HG02938 (cell line): ENCODE data around the gene ATF1.
A peak's percentile ranks its signal among the peaks of the same experiment; 100 is the strongest.
"Not testable (repeated sequence)": the region's sequence is repeated elsewhere in the genome, so short reads cannot be mapped to it uniquely, and the experiment has no call there.

Experiments
- ATAC-seq: cut with Tn5 transposase; IDR thresholded peaks from one replicate; pipeline ENCODE4 v1.9.1; 2021; ENCODE audit warnings: mild to moderate bottlenecking, moderate library complexity; ENCODE audit not compliant: unreplicated experiment

Gene ATF1

DNA sequence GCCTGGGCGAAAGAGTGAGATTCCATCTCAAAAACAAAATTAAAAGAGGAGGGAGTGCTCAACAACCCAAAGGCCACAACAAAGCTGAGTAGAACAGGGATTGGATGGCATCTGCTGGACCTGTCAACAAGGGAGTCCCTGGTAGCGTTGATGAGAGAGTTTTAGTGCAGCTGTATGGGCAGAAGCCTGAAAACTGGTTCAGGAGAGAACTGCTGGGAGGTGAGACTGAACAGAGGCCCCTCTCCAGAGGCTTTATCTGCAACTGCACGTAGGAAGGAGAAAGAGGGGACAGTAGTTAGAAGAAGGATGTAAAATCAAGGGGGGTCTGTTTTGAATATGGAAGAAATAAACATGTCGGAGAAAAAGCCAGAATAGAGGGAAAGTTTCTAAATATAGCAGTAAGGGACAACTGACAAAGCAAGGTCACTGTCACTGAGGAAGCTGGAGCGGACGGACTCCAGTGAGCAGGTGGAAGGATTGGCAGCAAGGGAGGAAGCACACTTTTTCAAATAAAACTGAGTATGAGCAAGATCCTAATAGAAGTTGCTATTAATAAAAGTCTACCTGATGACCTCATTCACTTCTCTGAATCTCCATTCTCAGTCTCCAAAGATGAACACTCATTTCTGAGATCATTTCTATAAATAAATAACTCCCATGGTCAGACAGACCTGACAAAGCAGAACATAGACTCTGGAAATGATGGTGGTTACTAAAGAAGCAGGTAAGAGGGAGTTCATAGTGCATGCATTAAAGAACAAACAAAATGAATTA, 11.8 kb upstream of the ATF1 start:
- no peak for ATAC-seq

DNA sequence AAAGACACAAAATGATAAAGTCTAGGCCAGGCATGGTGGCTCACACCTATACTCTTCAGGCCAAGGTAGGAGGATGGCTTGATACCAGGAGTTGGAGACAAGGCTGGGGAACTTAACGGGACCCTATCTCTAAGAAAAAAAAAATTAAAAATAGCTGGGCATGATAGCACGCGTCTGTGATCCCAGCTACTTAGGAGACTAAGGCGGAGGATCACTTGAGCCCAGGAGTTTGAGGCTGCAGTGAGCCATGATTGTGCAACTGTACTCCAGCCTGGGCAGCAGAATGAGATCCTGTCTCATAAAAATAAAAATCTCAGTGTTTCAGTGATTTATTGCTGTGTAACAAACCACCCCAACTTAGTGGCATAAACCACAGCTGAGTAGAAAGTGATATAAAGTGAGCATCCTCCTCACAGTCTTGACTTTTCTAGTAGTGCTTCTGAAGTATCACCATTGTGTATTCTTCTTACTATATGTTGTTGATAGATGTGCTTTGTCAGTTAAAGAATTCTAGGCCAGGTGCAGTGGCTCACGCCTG, 10.6 kb upstream of the ATF1 start:
- ATAC-seq: no peak

DNA sequence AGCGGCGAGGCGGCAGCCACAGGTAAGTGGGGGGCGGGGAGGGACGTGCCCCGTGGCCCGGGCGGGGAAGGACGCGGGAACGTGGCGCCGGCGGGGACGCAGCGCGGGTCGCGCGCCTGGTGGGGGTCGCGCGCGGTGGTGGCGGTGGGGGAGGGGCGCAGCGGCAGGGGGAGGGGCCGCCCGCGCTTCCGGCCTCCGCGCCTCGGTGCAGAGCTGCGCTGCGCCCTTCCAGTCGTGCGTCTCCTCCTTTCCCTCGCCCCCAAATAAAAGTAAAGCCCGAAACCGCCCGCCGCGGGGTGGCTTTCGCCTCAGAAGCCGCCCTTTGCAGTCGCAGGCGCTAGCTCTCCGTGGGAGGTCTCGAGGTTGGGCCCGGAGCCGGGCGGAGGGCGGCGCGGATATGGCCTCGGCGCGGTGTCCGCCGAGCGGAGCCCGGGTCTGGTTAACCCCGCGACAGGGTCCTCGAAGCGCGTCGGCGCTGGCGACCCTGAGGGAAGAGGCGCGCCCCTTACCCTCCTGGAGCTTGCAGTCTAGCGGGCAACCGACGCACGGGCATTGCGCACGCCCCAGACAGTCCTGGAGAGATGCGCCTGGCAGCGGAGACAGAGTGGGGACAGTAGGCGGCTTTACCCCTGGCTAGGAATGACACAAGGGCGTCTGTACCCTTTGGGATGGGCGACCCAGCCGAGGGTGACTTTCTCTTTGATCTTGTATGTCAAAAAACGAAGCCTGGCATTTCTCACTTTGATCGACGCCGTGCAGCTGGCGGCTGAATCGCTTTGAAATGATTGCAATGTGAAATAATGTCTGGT, 589 bp downstream of the ATF1 start:
- peak; percentile 38 for ATAC-seq

GRCh38 chr12:50765095-50765911, 1.4 kb downstream of the ATF1 start:
- ATAC-seq: no peak

- no peak for ATAC-seq
These were observed 4.5 kb downstream of the ATF1 start for GRCh38 chr12:50768391-50768790.

DNA sequence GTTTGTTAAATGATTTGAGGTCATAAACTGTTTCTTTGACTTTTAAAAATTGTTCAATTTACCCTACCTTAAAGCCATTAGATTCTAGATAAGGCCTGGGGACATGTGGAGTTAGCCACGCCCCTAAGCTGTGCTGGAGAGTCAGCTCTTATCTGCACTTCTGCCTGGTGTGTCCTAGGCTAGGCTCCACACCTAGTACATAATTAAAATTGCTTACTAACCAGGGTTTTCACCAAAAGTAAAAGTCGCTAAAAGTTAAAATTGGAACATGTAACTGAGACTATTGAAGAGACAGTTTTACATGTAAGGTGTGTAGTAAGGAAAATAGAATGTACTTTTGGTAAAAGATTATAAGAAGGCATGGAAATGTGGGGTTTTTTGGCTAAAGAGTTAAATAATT, 4.9 kb downstream of the ATF1 start:
- ATAC-seq: not testable (repeated sequence)

GRCh38 chr12:50771409-50771808, 7.5 kb downstream of the ATF1 start:
- no peak for ATAC-seq

GRCh38 chr12:50772470-50772869, 8.6 kb downstream of the ATF1 start:
- no peak for ATAC-seq

DNA sequence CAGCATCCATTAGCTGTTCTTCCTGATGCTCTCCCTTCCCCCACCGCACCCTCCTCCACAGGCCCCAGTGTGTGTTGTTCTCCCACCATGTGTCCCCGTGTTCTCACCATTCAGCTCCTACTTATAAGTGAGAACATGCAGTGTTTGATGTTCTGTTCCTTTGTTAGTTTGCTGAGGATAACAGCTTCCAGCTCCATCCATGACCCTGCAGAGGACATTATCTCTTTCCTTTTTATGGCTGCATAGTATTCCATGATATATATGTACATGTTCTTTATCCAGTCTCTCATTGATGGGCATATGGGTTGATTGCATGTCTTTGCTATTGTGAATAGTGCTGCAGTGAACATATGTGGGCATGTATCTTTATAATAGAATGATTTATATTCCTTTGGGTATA, 9.0 kb downstream of the ATF1 start:
- ATAC-seq: no peak

GRCh38 chr12:50775251-50775650, 11.3 kb downstream of the ATF1 start:
- no peak for ATAC-seq

DNA sequence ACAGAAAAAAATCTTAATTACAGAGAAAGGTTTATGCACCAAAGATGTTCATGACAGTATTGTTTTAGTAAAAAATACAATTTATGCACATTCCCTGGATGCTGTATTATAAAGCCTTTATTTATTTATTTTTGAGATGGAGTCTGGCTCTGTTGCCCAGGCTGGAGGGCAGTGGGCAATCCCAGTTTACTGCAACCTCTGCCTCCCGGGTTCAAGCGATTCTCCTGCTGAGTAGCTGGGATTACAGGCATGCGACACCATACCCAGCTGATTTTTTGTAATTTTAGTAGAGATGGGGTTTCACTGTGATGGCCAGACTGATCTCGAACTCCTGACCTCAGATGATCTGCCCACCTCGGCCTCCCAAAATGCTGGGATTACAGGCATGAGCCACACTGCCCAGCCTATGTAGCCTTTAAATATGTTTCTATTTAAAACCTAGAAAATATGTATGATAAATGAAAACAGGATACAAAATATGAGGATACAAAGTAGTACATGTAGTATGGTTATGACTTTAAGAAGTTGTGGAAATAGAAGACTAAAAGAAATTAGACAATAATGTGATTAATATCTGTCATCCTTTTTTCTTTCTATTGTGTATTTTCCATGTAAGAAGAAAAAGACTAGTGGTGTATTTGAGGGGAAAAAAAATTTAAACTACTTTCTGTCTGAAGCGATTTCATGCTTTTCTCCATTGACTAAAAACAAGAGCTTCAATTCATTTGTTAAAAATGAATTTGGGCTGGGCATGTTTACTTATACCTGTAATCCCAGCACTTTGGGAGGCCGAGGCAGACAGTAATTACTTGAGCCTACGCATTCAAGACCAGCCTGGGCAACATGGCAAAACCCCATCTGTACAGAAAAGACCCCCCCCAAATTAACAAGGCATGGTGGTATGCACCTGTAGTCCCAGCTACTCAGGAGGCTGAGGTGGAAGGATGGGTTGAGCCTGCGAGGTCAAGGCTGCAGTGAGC, 13.1 kb downstream of the ATF1 start:
- ATAC-seq: no peak

DNA sequence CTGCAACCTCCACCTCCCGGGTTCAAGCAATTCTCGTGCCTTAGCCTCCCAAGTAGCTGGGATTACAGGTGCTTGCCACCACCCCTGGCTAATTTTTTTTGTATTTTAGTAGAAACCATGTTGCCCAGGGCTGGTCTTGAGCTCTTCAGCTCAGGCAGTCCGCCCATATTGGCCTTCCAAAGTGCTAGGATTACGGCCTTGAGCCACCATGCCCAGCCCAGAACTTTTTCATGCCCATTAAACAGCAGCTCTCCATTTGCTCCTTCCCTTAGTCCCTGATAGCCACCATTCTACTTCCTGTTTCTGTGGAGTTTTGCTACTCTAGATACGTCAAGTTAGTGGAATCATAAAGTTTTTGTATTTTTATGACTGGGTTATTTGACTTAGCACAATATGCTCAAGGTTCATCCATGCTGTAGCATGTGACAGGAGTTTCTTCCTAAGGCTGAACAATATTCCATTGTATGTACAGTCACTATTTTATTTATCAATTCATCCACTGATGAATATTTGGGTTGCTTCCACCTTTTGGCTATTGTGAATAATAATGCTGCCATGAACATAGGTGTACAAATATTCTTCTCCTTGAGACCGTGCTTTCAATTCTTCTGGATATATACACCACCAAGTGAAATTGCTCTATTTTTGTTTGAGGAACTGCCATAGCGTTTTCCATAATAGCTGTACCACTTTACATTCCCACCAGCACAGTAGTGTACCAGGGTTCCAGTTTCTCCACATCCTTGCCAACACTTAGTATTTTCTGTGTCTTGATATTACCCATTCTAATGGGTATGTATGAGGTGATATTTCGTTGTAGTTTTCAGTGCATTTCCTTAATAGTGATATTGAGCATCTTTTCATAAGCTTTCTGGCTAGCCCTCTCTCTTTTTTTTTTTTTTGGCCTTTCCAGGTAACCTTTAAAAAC, 15.0 kb downstream of the ATF1 start:
- no peak for ATAC-seq

DNA sequence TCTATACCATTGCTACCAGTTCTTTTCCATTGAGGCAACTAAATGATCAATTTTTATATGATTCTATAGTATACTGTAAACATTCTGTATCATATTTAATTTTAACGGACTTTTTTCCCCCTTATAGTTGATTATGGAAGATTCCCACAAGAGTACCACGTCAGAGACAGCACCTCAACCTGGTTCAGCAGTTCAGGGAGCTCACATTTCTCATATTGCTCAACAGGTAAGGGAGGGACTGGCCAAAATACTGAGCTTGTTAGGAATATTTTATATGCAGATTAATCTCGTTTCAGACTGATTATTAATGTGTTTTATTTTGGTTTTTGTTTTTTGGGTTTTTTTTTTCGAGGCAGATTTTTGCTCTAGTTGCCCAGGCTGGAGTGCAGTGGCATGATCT, 16.1 kb downstream of the ATF1 start:
- ATAC-seq: no peak

GRCh38 chr12:50784501-50784900, 20.6 kb downstream of the ATF1 start:
- no peak for ATAC-seq

DNA sequence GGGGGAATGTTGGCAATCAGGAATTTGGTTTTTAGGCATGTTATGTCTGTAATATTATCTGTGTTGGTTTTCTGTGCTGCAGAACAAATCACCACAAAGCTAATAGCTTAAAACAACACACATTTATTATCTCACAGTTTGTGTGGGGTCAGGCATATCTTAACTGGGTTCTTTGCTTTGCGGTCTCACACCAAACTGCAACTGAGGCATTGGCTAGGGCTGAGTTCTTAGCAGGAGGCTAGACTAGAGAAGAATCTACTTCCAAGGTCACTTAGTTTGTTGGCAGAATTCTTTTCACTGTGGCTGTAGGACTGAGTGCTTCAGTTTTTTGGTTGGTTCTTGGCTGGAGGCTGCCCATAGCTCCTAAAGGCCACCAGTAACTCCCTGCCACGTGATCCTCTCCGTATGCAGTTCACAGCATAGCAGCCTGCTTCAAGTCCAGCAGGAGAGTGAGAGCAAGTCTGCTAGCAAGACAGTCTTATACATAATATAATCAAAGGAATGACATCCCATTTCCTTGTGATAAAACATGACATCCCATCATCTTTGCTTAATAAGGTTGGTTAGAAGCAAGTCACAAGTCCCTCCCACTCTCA, 21.6 kb downstream of the ATF1 start:
- no peak for ATAC-seq

DNA sequence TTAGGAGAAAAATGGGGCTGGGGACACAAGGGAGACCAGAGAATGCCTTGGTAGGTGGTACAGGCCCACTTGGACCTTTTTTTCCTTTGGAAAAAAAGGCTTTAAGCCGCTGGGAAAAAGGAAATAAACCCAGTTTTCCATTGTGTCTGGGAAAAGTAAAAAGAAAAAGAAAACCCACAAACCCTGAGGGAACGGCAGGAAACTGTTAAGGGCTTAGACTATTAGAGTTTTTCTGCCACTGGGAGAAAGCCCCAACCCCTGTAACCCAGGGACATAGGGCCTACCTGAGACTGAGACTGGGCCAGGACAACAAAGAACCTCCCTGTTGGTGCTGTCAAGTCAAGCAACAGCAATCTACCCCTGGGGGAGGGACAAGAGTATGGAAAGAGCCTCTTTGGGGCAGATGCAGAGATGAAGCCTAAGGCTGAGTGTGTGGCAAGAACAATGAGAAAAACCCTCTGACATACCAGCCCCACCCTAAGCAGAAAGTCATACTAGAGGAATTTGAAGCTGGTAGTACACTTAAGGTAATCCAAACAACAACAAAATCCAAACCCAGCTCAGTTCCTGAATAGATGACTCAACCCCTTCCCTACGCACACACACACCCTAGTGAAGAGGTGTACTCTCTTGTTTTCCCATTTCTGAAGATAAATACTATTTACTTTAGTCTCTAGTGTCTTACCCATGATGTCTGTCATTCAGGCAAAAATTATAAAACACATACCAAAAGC, 22.8 kb downstream of the ATF1 start:
- no peak for ATAC-seq

DNA sequence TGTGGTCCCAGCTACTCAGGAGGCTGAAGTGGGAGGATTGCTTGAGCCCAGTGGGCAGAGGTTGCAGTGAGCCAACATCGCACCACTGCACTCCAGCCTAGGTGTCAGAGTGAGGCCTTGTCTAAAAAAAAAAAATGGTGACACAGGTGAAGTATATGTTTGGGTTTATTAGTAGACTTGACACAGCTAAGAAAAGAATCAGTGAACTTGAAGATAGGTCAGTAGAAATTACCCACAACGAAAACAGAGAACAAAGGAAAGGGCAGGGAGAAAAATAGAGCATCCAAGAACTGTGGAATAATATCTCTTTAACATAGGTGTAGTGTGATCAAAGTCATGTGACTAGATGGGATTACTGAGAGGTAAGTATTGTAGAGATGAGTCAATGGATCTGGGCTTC, 23.7 kb downstream of the ATF1 start:
- no peak for ATAC-seq

DNA sequence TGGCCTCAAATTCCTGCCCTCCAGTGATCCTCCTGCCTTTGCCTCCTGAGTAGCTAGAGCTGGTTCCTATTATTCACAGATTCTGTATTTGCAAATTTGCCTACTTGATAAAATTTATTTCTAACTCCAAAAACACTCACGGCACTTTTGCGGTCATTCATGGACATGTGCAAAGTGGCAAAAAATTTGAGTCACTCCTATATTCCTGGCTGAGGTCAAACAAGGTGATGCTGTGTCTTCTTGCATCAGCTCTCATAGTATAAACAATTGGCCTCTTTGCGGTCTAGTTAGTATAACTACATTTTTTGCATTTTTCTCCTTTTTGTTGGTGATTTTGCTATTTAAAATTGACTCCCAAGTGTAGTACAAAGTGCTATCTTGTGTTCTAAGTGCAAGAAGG, 24.7 kb downstream of the ATF1 start:
- no peak for ATAC-seq
